AG09309 (cell line): Measurements from ENCODE around the gene KCNK2.

Experiments
- DNase-seq: peaks from one replicate; pipeline ENCODE4 v3.0.0-alpha.2; 2010; ENCODE audit warnings: low read depth
- H3K4me3 ChIP-seq: 2 replicates; pipeline ENCODE4 v1.5.1; 2011; ENCODE audit warnings: mild to moderate bottlenecking, low read depth, low read length, moderate library complexity; ENCODE audit not compliant: control insufficient read depth
- CTCF ChIP-seq: IDR thresholded peaks from 2 replicates; pipeline ENCODE4 v1.5.1; 2011; ENCODE audit warnings: mild to moderate bottlenecking, low read depth, low read length, inconsistent platforms; ENCODE audit not compliant: insufficient read depth, control insufficient read depth; ENCODE audit errors: missing control alignments

KCNK2 gene

GRCh38 chr1:215198021-215198420 lies 115.5 kb downstream of the KCNK2 start:
- no peak overlapping the region for H3K4me3 ChIP-seq
- no peak for DNase-seq

GRCh38 chr1:215200121-215200520 lies 117.6 kb downstream of the KCNK2 start:
- DNase-seq: no peak
- TF ChIP-seq CTCF: no peak
- no peak overlapping the region for H3K4me3 ChIP-seq

More at GRCh38 chr1:215198021-215198420, 115.5 kb downstream of the KCNK2 start:
- TF ChIP-seq CTCF: no peak

- H3K4me3 ChIP-seq: no peak overlapping the region
- no peak for TF ChIP-seq CTCF
- no peak for DNase-seq
Measured at GRCh38 chr1:215201283-215201682, 118.7 kb downstream of the KCNK2 start.

- TF ChIP-seq CTCF: no peak
- DNase-seq: no peak
- no peak overlapping the region for H3K4me3 ChIP-seq
Measured at GRCh38 chr1:215202868-215203267, 120.3 kb downstream of the KCNK2 start.

- DNase-seq: no peak
- no peak for TF ChIP-seq CTCF
- no peak overlapping the region for H3K4me3 ChIP-seq
Measured at GRCh38 chr1:215210167-215210566, 127.6 kb downstream of the KCNK2 start.

GRCh38 chr1:215215846-215216245 lies 133.3 kb downstream of the KCNK2 start:
- no peak for DNase-seq
- H3K4me3 ChIP-seq: no peak overlapping the region
- no peak for TF ChIP-seq CTCF

- no peak for TF ChIP-seq CTCF
- DNase-seq: no peak
- no peak overlapping the region for H3K4me3 ChIP-seq
Measured at GRCh38 chr1:215219372-215219771, 136.8 kb downstream of the KCNK2 start.
